ENCODE results near the gene PFDN5. TPM values are rescaled to one million over a fixed set of nuclear protein-coding genes. Genes with fewer than 3 reads are reported as not detected.
"Not testable (repeated sequence)": the region's sequence is repeated elsewhere in the genome, so short reads cannot be mapped to it uniquely, and the experiment has no call there.

The PFDN5 gene
- polyA plus RNA-seq, 3 donors: 817 to 897 (median 885) TPM

- DNase-seq (ENCODE audit: low read depth in 3 of 3, low spot score in 2 of 3): no peak
Measured at GRCh38 chr12:53279888-53280498, 15.3 kb upstream of the PFDN5 start.

- DNase-seq (ENCODE audit: low read depth in 3 of 3, low spot score in 2 of 3): no peak
Measured at GRCh38 chr12:53286448-53286847, 8.9 kb upstream of the PFDN5 start.

GRCh38 chr12:53287741-53288216, 7.6 kb upstream of the PFDN5 start:
- DNase-seq (ENCODE audit: low read depth in 3 of 3, low spot score in 2 of 3): no peak

GRCh38 chr12:53288322-53288721, 7.0 kb upstream of the PFDN5 start:
- no peak for DNase-seq (ENCODE audit: low read depth in 3 of 3, low spot score in 2 of 3)

GRCh38 chr12:53289891-53290290, 5.5 kb upstream of the PFDN5 start:
- no peak for DNase-seq (ENCODE audit: low read depth in 3 of 3, low spot score in 2 of 3)

GRCh38 chr12:53290661-53291060, 4.7 kb upstream of the PFDN5 start:
- no peak for DNase-seq (ENCODE audit: low read depth in 3 of 3, low spot score in 2 of 3)

- DNase-seq (ENCODE audit: low read depth in 3 of 3, low spot score in 2 of 3): no peak
Measured at GRCh38 chr12:53292426-53292825, 2.9 kb upstream of the PFDN5 start.

- DNase-seq (ENCODE audit: low read depth in 3 of 3, low spot score in 2 of 3): no peak
Measured at GRCh38 chr12:53295891-53296219, 513 bp downstream of the PFDN5 start.

- DNase-seq (ENCODE audit: low read depth in 3 of 3, low spot score in 2 of 3): not testable (repeated sequence)
Measured at GRCh38 chr12:53297106-53297505, 1.8 kb downstream of the PFDN5 start.

GRCh38 chr12:53298164-53298563, 2.8 kb downstream of the PFDN5 start:
- no peak for DNase-seq (ENCODE audit: low read depth in 3 of 3, low spot score in 2 of 3)

- DNase-seq (ENCODE audit: low read depth in 3 of 3, low spot score in 2 of 3): no peak
Measured at GRCh38 chr12:53299101-53299453, 3.7 kb downstream of the PFDN5 start.

GRCh38 chr12:53299454-53300180, 4.3 kb downstream of the PFDN5 start, which contains the start of gene MYG1:
MYG1 (plus strand) TSS chr12:53299695; CDS start chr12:53299738, 43 bp downstream.
- peak; percentile 66 to 86 (median 79) for DNase-seq (ENCODE audit: low read depth in 3 of 3, low spot score in 2 of 3)

- no peak for DNase-seq (ENCODE audit: low read depth in 3 of 3, low spot score in 2 of 3)
Measured at GRCh38 chr12:53300187-53300586, 4.8 kb downstream of the PFDN5 start.

- DNase-seq (ENCODE audit: low read depth in 3 of 3, low spot score in 2 of 3): no peak
Measured at GRCh38 chr12:53302903-53303302, 7.6 kb downstream of the PFDN5 start.

- DNase-seq (ENCODE audit: low read depth in 3 of 3, low spot score in 2 of 3): no peak
Measured at GRCh38 chr12:53306826-53307225, 11.5 kb downstream of the PFDN5 start.

GRCh38 chr12:53308276-53308675, 12.9 kb downstream of the PFDN5 start:
- no peak for DNase-seq (ENCODE audit: low read depth in 3 of 3, low spot score in 2 of 3)

GRCh38 chr12:53313996-53314395, 18.7 kb downstream of the PFDN5 start:
- DNase-seq (ENCODE audit: low read depth in 3 of 3, low spot score in 2 of 3): no peak

GRCh38 chr12:53320352-53321195, 25.2 kb downstream of the PFDN5 start:
- no peak for DNase-seq (ENCODE audit: low read depth in 3 of 3, low spot score in 2 of 3)

GRCh38 chr12:53324113-53324778, 28.9 kb downstream of the PFDN5 start:
- peak in 1 of 3 donors; percentile 30 for DNase-seq (ENCODE audit: low read depth in 3 of 3, low spot score in 2 of 3)

- peak in 2 of 3 donors; percentile 84 to 85 for DNase-seq (ENCODE audit: low read depth in 3 of 3, low spot score in 2 of 3)
Measured at GRCh38 chr12:53324779-53325510, 29.6 kb downstream of the PFDN5 start.

Data from right renal cortex interstitium (tissue), 3 donors.